ENCODE data around the gene MGAM2. TPM values are rescaled to one million over a fixed set of nuclear protein-coding genes. Genes with fewer than 3 reads are reported as not detected.
A peak's percentile ranks its signal among the peaks of the same experiment; 100 is the strongest.

The MGAM2 gene
- total and polyA plus RNA-seq, 2 of the 13 experiments (the other 11 are each of a cell fraction or from before 2014, with no cell fraction given) = 0.29 TPM; not detected in 1

- Histone ChIP-seq H3K4me1 (ENCODE audit: insufficient read depth, low read length) (no peaks in the 10 kb centered on the region), H3K27ac (ENCODE audit: extremely low read length, insufficient read depth, low read length) (no peak overlapping the region), H3K36me3 (replicated peaks in 1 of 2; ENCODE audit: control insufficient read depth in 1 of 2, insufficient read depth in 2 of 2, low read length in 2 of 2) (no peaks in the 10 kb centered on the region), H3K27me3 (ENCODE audit: control insufficient read depth in 1 of 2, insufficient read depth in 2 of 2, low read length in 2 of 2) (no peaks in the 10 kb centered on the region), H3K79me2 (ENCODE audit: insufficient read depth, low read length) (no peaks in the 10 kb centered on the region), H3K4me2 (ENCODE audit: low read depth, low read length) (no peak overlapping the region), H2AFZ (ENCODE audit: low read length) (no peak overlapping the region), H3K4me3 (replicated peaks in 1 of 3; ENCODE audit: insufficient read depth in 1 of 3, low read depth in 2 of 3, low read length in 3 of 3) (no peak overlapping the region), H4K20me1 (ENCODE audit: insufficient read depth, low read length) (no peaks in the 10 kb centered on the region), H3K9ac (ENCODE audit: insufficient read depth, low read depth, low read length) (no peak overlapping the region), H3K9me3 (ENCODE audit: low read length) (no peaks in the 10 kb centered on the region)
- no peak for TF ChIP-seq ZNF710 (CRISPR knock-in tag; IDR thresholded peaks at IDR 0.05; ENCODE audit: borderline replicate concordance)
- TF ChIP-seq HCFC1 (IDR thresholded peaks at IDR 0.05; ENCODE audit: low read depth, low read length) = no peak
- TF ChIP-seq MAFK (conservative IDR thresholded peaks at IDR 0.05 in 1 of 2, IDR thresholded peaks at IDR 0.05 in 1 of 2; ENCODE audit: low read length in 2 of 2) = peak; percentile 76 to 89
- no peak for TF ChIP-seq SATB2 (CRISPR knock-in tag; IDR thresholded peaks at IDR 0.05)
- TF ChIP-seq MAFF (IDR thresholded peaks at IDR 0.05; ENCODE audit: low read depth, low read length) = peak; percentile 81
- no peak for TF ChIP-seq JARID2 (CRISPR knock-in tag; IDR thresholded peaks at IDR 0.05; ENCODE audit: insufficient replicate concordance)
- no peak for TF ChIP-seq LRRFIP1 (CRISPR knock-in tag; conservative IDR thresholded peaks at IDR 0.05)
- no peak for ATAC-seq
- ChIA-PET POLR2A (no interaction called here), CTCF (ENCODE audit: low intra/inter-chr PET ratio, low total read pairs) (no interaction called here)
- intact Hi-C loops (cut with micrococcal nuclease; ENCODE audit: unreplicated experiment) (no loop called here), in situ Hi-C loops (cut with HindIII; ENCODE audit: extremely low pct_ligation_motif_present, low pct_unique_long_range_greater_than_20kb) (no loop called here)
- 10% methylated on average over 2 of the region's 2 CpGs for WGBS (ENCODE audit: low lambda C conversion rate)
- no TSS peak for BruUV-seq (replicated peaks)
- no peak for DNase-seq (ENCODE audit: low spot score)
- FAIRE-seq = no peak
These were observed 39.4 kb downstream of the MGAM2 start for GRCh38 chr7:142150869-142151268.
